HG03521 (cell line): Measurements from ENCODE around the gene POGLUT3.
A peak's percentile ranks its signal among the peaks of the same experiment; 100 is the strongest.

ENCODE experiments used
- ATAC-seq: cut with Tn5 transposase; IDR thresholded peaks from one replicate; pipeline ENCODE4 v1.9.1; 2021; ENCODE audit warnings: mild to moderate bottlenecking, moderate library complexity; ENCODE audit not compliant: unreplicated experiment

The POGLUT3 gene

GRCh38 chr11:108501396-108501795 lies 3.2 kb upstream of the POGLUT3 start:
- no peak for ATAC-seq

- ATAC-seq, result no peak
Observed at GRCh38 chr11:108500721-108501120, 2.5 kb upstream of the POGLUT3 start.

- no peak for ATAC-seq
Observed at GRCh38 chr11:108500169-108500568, 2.0 kb upstream of the POGLUT3 start.

GRCh38 chr11:108498816-108499408 lies 728 bp upstream of the POGLUT3 start:
- ATAC-seq, result no peak

DNA sequence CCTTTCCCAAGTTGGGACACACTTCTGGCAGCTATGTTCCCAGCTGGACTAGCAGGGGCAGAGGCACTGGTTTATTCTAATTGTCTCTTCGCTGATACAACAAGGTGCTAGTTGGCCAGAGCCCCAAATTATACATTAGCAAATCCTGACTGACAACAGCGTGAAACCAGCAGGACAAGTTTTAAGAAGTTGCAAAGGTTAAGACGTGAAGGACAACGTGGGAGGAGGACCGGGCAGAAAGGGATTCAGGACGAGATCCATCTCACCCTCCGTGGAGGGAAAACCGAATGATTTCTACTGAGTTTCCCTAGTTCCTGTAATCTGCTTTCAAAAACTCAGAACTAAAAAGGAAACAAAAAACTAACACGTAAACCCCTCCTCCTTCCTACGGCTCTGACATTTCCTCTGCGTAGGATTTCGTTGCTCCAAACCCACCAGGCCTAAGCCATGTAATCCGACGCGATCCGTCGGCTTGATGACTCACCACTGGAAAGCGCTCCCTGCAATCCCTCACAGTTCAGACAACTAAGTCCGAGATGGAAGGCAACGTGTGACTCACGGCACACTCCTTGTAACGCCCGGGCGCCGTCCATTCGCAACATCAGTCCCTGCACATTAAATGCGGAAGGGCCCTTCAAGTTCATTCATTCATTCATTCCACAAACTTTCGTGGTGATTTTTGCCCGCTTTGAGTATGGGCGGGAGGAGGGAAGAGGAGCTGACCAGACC lies 703 bp downstream of the POGLUT3 start:
- peak; percentile 55 for ATAC-seq

DNA sequence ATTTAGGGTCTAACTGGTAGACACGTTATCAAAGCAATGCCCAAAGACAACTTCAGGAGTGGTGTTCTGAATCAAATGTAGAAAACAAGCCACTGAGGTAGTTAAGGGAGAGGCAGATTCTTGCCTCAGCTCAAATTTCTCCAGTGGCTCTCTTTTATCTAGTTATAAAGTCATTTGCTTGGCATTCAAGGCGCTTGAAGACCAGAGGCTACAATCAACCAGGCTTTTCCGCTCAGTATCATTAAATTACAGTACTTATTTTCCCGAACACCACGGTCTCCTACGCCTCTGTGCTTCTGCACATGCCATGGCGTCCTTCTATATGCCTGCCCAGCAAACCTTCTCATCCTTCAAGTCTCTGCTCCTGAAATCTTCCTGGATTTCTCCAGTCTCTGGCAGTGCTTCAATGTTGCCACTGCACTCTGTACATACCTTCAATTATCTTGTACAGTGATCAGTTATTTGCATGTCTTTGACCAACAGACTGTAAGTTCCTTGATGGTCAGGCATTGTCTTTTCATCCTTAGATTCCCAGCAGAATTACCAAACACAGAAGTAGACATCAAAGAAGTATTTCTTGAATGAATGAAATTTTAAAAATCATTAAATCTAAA lies 1.4 kb downstream of the POGLUT3 start:
- ATAC-seq, result no peak

DNA sequence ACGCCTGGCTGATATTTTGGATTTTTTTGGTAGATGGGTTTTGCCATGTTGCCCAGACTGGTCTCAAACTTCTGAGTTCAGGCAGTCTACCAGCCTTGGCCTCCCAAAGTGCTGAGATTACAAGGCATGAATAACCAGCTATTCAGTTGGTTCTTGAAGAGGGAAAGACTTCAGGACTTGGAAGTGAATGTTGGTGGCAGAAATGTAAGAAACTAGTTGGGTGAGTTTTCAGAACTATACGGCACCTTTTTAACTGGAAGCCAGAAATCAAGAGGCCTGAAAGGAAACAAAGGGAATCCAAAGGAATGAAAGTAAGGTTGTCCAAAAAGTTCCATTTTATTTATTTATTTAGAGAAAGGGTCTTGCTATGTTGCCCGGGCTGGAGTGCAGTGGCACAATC lies 2.9 kb downstream of the POGLUT3 start:
- no peak for ATAC-seq

DNA sequence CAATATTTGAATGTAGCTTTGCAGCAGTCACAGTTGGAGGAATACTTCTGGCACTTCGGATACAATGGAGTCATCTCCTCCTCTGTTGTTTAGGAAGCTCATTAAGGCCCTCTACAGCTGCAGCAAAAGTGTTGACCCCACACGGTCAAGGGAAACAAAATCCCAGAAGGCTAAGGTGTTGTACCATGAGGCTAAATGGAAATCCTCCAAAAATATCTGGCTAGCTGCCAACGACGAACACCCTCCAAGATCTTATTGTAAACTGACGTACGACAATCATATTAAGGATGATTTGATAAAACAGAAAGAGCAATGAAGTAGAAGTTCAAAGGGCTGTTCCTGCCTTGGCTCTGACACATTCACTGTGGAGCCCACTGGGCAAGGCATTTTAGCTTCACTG lies 4.0 kb downstream of the POGLUT3 start:
- ATAC-seq, result no peak

DNA sequence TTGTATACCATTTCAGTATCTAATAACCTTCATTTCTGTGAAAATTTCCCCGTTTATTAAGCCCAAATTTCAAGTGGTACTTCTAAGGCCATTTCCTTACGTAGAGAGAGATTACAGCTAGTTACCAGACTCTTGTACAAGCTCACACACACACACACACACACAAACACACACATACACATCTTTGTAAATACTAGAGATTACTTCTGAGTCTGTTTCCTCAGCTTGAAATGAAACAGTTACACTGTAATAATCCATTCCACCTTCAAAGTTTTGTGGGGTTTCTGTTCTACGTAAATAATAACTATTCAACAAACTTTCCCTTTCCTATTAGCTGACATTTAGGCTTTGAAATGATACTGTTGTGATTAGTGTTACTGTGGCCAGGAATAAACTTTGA lies 6.2 kb downstream of the POGLUT3 start:
- ATAC-seq, result no peak

DNA sequence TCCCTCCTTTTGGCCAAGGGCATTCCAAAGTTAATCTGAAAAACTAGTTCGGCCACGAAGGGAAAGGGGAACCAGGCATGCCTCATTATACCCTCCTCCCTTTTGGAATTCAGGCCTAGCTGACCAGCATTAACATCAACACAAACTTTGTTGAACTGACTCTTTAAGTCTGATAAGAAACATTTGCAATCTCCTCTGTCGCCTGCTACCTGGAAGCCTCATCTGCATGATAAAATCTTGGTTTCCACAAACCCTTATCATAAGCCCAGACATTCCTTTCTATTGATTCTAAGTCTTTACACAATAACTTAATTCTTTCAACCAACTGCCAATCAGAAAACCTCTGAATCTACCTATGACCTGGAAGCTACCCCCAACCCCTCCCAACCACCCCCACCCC lies 11.4 kb downstream of the POGLUT3 start:
- no peak for ATAC-seq

DNA sequence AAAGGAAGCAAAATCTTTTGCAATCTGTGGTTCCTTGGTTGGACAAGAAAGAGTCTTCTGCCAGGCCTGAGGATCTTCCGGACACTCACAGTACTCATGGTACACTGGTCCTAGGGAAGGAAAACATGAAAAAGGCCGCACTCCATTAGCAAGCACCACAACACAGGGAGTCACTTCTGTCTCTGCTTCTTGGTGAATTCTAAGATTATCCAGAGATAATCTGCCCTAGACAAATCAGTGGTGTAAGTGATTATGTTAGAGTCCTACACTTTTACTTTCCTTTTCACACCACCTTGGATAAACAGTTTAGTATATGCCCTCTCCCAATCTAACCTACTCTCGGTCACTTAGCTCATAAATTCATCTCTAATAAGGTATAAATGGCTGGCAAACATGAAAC lies 11.9 kb downstream of the POGLUT3 start:
- no peak for ATAC-seq

DNA sequence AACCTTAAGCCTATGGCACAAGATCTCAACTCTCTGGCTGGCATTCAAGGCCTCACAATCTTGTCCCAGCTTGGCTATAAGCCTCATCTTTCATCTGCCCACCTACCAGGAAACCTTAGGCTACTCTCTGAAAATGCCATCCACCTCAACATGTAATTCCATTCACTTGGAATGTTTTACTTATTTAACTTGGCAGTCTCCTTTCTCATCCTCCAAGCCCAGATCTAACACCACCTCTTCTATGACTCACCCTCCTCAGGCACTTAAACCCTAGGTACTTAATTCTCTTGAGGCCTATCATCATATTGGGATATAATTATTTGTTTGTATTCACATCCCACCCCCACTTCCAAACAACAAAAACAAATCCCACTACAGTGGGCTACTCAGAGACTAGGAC lies 15.0 kb downstream of the POGLUT3 start:
- no peak for ATAC-seq

GRCh38 chr11:108474664-108475463 lies 23.3 kb downstream of the POGLUT3 start:
- no peak for ATAC-seq

DNA sequence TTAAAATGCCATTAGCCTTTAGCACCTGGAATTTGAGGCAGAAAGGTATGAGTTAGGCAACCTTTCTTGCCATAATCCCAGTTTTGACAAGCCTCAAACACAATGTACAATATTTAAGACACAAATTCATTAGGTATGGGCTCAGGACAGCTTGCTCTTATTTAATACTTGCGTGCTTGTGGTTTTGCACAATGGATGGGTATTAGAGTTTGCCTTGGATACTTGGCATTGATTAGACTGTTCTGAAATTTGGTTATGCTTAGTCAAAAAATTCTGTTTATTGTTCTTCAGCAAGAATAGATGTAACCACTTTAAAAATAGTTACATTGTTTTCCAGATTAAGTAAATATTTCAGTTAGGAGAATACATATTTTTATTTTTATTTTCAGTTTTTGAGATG lies 25.5 kb downstream of the POGLUT3 start:
- ATAC-seq, result no peak

DNA sequence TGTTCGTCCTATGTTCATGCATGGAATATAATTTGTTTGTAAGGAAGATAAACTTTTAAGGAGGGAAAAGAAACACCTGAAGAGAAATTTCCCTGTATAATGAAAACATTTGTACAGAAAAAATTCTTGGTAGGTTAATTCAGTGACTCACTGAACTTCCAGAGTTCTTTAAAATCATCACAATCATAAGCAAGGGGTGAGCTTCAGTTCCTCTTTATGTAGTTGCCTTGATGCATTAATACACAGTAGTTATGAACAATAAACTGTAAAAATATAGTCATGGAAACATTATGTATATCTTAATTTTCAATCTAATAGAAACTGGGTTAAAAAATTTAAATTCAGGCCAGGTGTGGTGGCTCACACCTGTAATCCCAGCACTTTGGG lies 29.7 kb downstream of the POGLUT3 start:
- no peak for ATAC-seq

GRCh38 chr11:108467091-108467823 lies 30.9 kb downstream of the POGLUT3 start, which contains the start of gene C11orf65:
TSS of gene C11orf65 (minus strand) at chr11:108467529. CDS start at chr11:108461559, 5,970 bp downstream.
- ATAC-seq, result peak; percentile 99

DNA sequence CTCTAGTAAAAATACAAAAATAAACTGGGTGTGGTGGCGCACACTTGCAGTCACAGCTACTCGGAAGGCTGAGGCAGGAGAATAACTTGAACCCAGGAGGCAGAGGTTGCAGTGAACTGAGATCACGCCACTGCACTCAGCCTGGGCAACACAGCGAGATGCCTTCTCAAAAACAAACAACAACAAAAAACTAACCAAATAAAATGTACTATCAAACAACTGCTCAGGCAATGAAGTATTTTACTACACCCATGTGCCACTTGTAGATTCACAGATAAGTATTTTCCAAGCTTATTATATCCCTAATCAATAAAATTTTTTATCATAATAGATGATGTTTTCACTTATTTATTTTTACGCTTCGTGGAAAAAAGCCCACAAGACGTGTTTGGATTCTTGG lies 31.8 kb downstream of the POGLUT3 start:
- no peak for ATAC-seq

GRCh38 chr11:108453207-108453835 lies 44.9 kb downstream of the POGLUT3 start:
- ATAC-seq, result no peak
